HG02623 (cell line): Measurements from ENCODE around the gene ZNF790.

Experiments
- ATAC-seq: cut with Tn5 transposase; IDR thresholded peaks from one replicate; pipeline ENCODE4 v1.9.1; 2021; ENCODE audit warnings: moderate library complexity; ENCODE audit not compliant: unreplicated experiment

Gene ZNF790

DNA sequence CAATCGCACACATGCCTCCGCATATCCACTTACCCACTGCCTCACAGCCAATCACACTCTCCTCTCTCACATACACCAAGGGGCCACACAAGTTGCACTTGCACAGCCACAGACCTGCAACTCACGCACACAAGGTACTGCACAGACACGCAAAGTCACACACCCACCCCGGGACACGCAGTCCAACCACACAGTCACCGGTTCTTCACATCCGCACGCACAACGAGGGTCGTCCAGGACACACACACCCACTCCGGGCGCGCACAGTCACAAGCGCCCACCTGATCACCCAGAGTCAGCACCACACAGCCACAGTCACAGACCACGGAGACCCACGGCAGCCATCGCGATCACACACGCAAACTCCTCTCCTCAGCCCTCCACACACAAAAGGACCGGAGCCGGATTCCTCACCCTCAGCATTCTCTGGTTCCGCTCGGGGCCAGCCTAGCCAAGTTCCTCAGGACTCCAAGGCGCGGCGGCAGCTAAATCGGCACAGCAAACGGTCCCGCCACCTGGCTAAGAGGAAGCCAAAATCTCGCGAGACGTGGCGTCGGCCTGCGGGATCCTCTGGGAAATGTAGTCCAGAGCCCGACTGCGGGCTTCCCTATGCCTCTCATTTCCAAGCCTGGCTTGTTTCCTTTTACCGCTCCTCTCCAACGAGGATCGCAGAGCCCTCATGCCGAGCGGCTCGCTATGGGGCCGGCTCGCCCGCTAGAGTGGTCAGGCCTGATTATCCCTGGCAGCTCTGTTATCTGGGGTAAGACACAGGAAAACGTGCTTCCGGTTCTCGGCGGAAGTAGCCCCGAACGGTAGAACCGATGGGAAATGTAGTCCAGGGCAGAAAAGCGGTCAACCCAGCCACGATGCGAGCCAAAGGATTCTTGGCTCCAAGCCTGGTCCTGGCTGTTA lies 65.6 kb downstream of the ZNF790 start, which contains the start of gene ZNF850:
Gene ZNF850, minus strand, starts transcription at position 497 of the 912 bp plus-strand sequence. CDS start 10,201 bp downstream, outside the sequence.
- peak; percentile 79 for ATAC-seq

GRCh38 chr19:36771261-36772231 lies 66.6 kb downstream of the ZNF790 start:
- ATAC-seq = no peak
